ENCODE results near the gene TBC1D22A. TPM values are rescaled to one million over a fixed set of nuclear protein-coding genes. Genes with fewer than 3 reads are reported as not detected.

TBC1D22A gene
- total RNA-seq, 4 donors from 2014 or later, result 31.2 to 111 (median 41.8) TPM

- no peaks in the 10 kb centered on the region for H3K9me3 ChIP-seq
- DNase-seq, result no peak
- intact Hi-C loops (cut with DNase I; ENCODE audit: low total_unique reads) (no loop called here), in situ Hi-C loops (cut with MboI; ENCODE audit: low pct_ligation_motif_present in 1 of 4, low pct_unique_long_range_greater_than_20kb in 1 of 4, low sequenced_read_pairs in 3 of 4) (no loop called here)
- no peak overlapping the region for H3K4me3 ChIP-seq
- H3K4me1 ChIP-seq, result peaks cover 3 to 22% (median 5%) of the 10 kb centered on the region in 4 donors
- TF ChIP-seq EP300 (IDR thresholded peaks at IDR 0.05; ENCODE audit: low read depth) (no peak), POLR2AphosphoS5 (IDR thresholded peaks at IDR 0.05) (no peak), POLR2A (IDR thresholded peaks at IDR 0.05) (no peak)
- no peaks in the 10 kb centered on the region for H3K27me3 ChIP-seq
- WGBS, 2 donors (ENCODE audit: low coverage in 1 of 2), result 91 to 100% methylated on average over 2 to 8 of the region's 8 CpGs
- no peak overlapping the region for H3K27ac ChIP-seq
- H3K36me3 ChIP-seq, result peaks cover 0 to 13% (median 4%) of the 10 kb centered on the region in 4 donors
These were observed 30.4 kb downstream of the TBC1D22A start for GRCh38 chr22:46792841-46793261.

GRCh38 chr22:46793497-46793896 lies 31.0 kb downstream of the TBC1D22A start:
- intact Hi-C loops (cut with DNase I; ENCODE audit: low total_unique reads) (no loop called here), in situ Hi-C loops (cut with MboI; ENCODE audit: low pct_ligation_motif_present in 1 of 4, low pct_unique_long_range_greater_than_20kb in 1 of 4, low sequenced_read_pairs in 3 of 4) (no loop called here)
- WGBS, 2 donors (ENCODE audit: low coverage in 1 of 2), result 99% methylated on average over 14 of the region's 23 CpGs; no CpG with 5 or more reads in 1 of the 2 donors
- no peaks in the 10 kb centered on the region for H3K27me3 ChIP-seq
- TF ChIP-seq POLR2AphosphoS5 (IDR thresholded peaks at IDR 0.05) (no peak), POLR2A (IDR thresholded peaks at IDR 0.05) (no peak), EP300 (IDR thresholded peaks at IDR 0.05; ENCODE audit: low read depth) (no peak), CTCF (IDR thresholded peaks at IDR 0.05) (no peak)
- no peaks in the 10 kb centered on the region for H3K9me3 ChIP-seq
- no peak overlapping the region for H3K4me3 ChIP-seq
- DNase-seq, result no peak
- H3K4me1 ChIP-seq, result peaks cover 3 to 22% (median 5%) of the 10 kb centered on the region in 4 donors
- H3K27ac ChIP-seq, result no peak overlapping the region
- peaks cover 0 to 13% (median 4%) of the 10 kb centered on the region in 4 donors for H3K36me3 ChIP-seq

- Histone ChIP-seq H3K27me3 (no peaks in the 10 kb centered on the region), H3K4me3 (no peak overlapping the region), H3K36me3 (peaks cover 0 to 13% (median 5%) of the 10 kb centered on the region in 4 donors), H3K9me3 (no peaks in the 10 kb centered on the region), H3K4me1 (peaks cover 3 to 24% (median 8%) of the 10 kb centered on the region in 4 donors), H3K27ac (no peak overlapping the region)
- 89% methylated on average over 12 of the region's 12 CpGs; no CpG with 5 or more reads in 1 of the 2 donors for WGBS, 2 donors (ENCODE audit: low coverage in 1 of 2)
- TF ChIP-seq EP300 (IDR thresholded peaks at IDR 0.05; ENCODE audit: low read depth) (no peak), CTCF (IDR thresholded peaks at IDR 0.05) (no peak), POLR2A (IDR thresholded peaks at IDR 0.05) (no peak), POLR2AphosphoS5 (IDR thresholded peaks at IDR 0.05) (no peak)
- no peak for DNase-seq
- in situ Hi-C loops (cut with MboI; ENCODE audit: low pct_ligation_motif_present in 1 of 4, low pct_unique_long_range_greater_than_20kb in 1 of 4, low sequenced_read_pairs in 3 of 4) (no loop called here), intact Hi-C loops (cut with DNase I; ENCODE audit: low total_unique reads) (no loop called here)
These were observed 31.6 kb downstream of the TBC1D22A start for GRCh38 chr22:46794067-46794466.

GRCh38 chr22:46794491-46794890 lies 32.0 kb downstream of the TBC1D22A start:
- TF ChIP-seq POLR2A (IDR thresholded peaks at IDR 0.05) (no peak), EP300 (IDR thresholded peaks at IDR 0.05; ENCODE audit: low read depth) (no peak), CTCF (IDR thresholded peaks at IDR 0.05) (no peak)
- Histone ChIP-seq H3K27me3 (no peaks in the 10 kb centered on the region), H3K9me3 (no peaks in the 10 kb centered on the region), H3K36me3 (peaks cover 0 to 18% (median 7%) of the 10 kb centered on the region in 4 donors), H3K4me3 (no peak overlapping the region), H3K4me1 (peaks cover 3 to 24% (median 8%) of the 10 kb centered on the region in 4 donors), H3K27ac (no peak overlapping the region)
- intact Hi-C loops (cut with DNase I; ENCODE audit: low total_unique reads), result no loop called here
- 92% methylated on average over 12 of the region's 12 CpGs; no CpG with 5 or more reads in 1 of the 2 donors for WGBS, 2 donors (ENCODE audit: low coverage in 1 of 2)
- DNase-seq, result no peak
- in situ Hi-C loops (cut with MboI; ENCODE audit: low pct_ligation_motif_present in 1 of 4, low pct_unique_long_range_greater_than_20kb in 1 of 4, low sequenced_read_pairs in 3 of 4), result no loop called here

GRCh38 chr22:46795140-46795539 lies 32.7 kb downstream of the TBC1D22A start:
- intact Hi-C loops (cut with DNase I; ENCODE audit: low total_unique reads), result no loop called here
- no peak for TF ChIP-seq CTCF (IDR thresholded peaks at IDR 0.05)
- no peak for TF ChIP-seq EP300 (IDR thresholded peaks at IDR 0.05; ENCODE audit: low read depth)
- TF ChIP-seq POLR2A (IDR thresholded peaks at IDR 0.05), result no peak
- TF ChIP-seq POLR2AphosphoS5 (IDR thresholded peaks at IDR 0.05), result no peak
- WGBS, 2 donors (ENCODE audit: low coverage in 1 of 2), result 93% methylated on average over 9 of the region's 9 CpGs; no CpG with 5 or more reads in 1 of the 2 donors
- Histone ChIP-seq H3K4me3 (no peak overlapping the region), H3K4me1 (peaks cover 3 to 24% (median 8%) of the 10 kb centered on the region in 4 donors), H3K36me3 (peaks cover 0 to 21% (median 8%) of the 10 kb centered on the region in 4 donors), H3K27ac (no peak overlapping the region), H3K27me3 (no peaks in the 10 kb centered on the region), H3K9me3 (no peaks in the 10 kb centered on the region)
- in situ Hi-C loops (cut with MboI; ENCODE audit: low pct_ligation_motif_present in 1 of 4, low pct_unique_long_range_greater_than_20kb in 1 of 4, low sequenced_read_pairs in 3 of 4), result no loop called here
- no peak for DNase-seq

Data from transverse colon (tissue), 4 donors.